ENCODE measurements around the gene GZF1. TPM values are rescaled to one million over a fixed set of nuclear protein-coding genes. Genes with fewer than 3 reads are reported as not detected.

Gene GZF1
- 18.4 and 28.7 TPM in 2 replicates for total RNA-seq

DNA sequence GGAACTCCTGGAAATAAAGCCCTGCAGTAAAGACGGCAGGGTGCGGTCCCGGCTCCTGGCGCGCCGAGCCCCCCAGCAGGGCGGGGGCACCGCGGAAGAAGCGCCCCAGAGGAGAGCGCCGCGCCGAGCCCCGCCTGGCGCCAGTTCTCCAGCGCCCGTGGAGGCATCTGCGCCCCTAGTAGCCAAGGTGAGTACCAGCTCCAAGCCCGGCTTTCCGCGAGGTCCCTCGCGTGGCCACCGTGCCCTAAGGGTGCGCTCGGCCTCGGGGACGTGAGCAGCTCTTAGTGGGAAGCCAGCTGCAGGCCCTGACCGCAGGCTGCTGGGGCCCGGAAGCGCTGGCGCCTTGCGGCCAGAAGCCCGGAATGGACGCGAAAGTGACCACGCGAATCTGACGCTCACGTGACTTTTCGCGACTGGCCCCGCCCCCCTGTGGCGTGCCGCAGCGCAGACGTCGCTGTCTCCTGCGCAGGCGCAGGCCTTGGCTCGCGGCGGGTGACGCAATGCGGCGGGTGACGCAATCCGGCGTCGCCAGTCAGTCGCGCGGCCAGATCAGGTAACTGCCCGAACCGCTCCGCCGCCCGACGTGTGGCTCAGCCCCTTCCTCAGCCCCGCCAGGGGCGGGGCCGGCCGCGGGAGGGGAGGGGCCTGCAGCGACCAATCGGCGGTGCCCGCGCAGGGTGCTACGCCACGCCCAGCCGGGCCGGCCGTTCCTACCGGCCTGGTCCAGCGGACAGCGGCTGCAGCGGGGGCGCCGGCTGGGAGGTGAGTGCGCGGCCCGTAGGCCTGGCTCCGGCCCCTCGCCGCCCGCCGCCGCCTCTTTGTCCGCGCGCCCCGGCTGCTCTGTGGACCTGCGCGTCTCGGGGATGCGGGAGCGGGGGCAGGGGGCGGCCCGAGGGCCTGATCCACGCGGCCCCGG, at the start of gene GZF1:
Gene GZF1, plus strand, starts transcription at position 707 of the 916 bp plus-strand sequence. CDS start 2,202 bp downstream, outside the sequence.

DNA sequence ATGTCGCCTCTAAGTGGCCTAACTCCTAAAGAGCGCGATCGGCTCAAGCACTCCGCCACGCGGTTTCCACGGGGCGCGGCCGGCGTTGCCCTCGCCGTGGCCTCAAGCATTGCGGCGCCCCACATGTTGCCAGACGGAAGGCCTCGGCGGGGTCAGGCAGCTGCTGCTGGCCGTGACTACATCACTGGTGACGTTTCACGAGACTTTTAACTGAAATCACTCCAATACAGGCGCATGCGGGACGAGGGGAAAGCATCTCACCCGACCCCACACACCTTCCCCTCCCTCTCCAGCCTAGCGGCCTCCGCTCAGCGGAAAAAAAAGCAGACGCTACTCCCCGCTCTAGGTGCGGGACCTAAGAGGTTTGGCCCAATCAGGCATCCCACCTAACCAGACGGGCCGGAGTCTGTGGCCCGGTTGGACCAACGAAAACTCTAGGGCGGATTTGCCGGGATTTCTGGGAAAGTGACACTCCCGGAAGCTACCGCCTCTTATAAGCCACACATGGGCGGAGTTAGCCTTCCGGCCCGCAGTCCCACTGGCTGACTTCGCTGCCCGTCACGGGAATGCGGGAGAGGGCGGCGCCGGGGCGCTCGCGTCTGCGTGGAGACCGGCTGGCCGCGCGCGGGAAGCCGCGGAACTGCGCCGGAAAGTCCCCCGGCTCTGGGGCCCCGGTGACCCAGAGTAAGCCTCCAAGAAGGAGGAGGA, 11.6 kb upstream of the GZF1 start, which contains the start of gene NXT1:
Gene NXT1, plus strand, starts transcription at position 596 of the 708 bp plus-strand sequence. CDS start 3,251 bp downstream, outside the sequence.

GRCh38 chr20:23420943-23421931, 59.3 kb downstream of the GZF1 start, which contains the start of gene NAPB:
Gene NAPB (minus strand): TSS chr20:23421488. CDS start chr20:23421402, 86 bp downstream.

Other genes with a start within 250 kb of the GZF1 start
- 27.7 and 31.3 TPM in 2 replicates for gene NXT1, start 11.4 kb upstream of the GZF1 start, total RNA-seq
- gene NAPB, start 59.3 kb downstream of the GZF1 start, total RNA-seq = 5.8 and 11.1 TPM in 2 replicates
- not detected in 2 replicates for gene CSTL1, start 77.5 kb downstream of the GZF1 start, total RNA-seq
- gene CST11, start 90.7 kb downstream of the GZF1 start, total RNA-seq = not detected in 2 replicates
- gene CST8, start 128.9 kb downstream of the GZF1 start, total RNA-seq = not detected in 2 replicates
- gene CST9L, start 206.3 kb downstream of the GZF1 start, total RNA-seq = not detected in 2 replicates
- not detected in 2 replicates for gene CST9, start 243.7 kb downstream of the GZF1 start, total RNA-seq